Measurements from ENCODE around the gene ACAP2. TPM values are rescaled to one million over a fixed set of nuclear protein-coding genes. Genes with fewer than 3 reads are reported as not detected.

The ACAP2 gene
- total RNA-seq, 1 experiment from 2014 or later: 57.9 TPM

GRCh38 chr3:195255571-195256501 is 187.0 kb downstream of the ACAP2 start:
- in situ Hi-C loops (cut with HindIII; ENCODE audit: low pct_unique_long_range_greater_than_20kb, low sequenced_read_pairs): no loop called here

More at GRCh38 chr3:195255571-195256501, 187.0 kb downstream of the ACAP2 start:
- POLR2A ChIA-PET: no interaction called here
- no peak for DNase-seq (ENCODE audit: low read depth, low spot score)
- TF ChIP-seq TCF7L2 (IDR thresholded peaks at IDR 0.05; ENCODE audit: low read depth, low read length): no peak
- TF ChIP-seq SIN3A (IDR thresholded peaks at IDR 0.05; ENCODE audit: borderline replicate concordance, insufficient read depth, low read depth, low read length): no peak
- no peak for TF ChIP-seq REST (IDR thresholded peaks at IDR 0.05; ENCODE audit: insufficient read depth in 1 of 2, low read depth in 2 of 2, low read length in 1 of 2)
- no peak for TF ChIP-seq CTCF (IDR thresholded peaks at IDR 0.05)
- TF ChIP-seq POLR2AphosphoS5 (IDR thresholded peaks at IDR 0.05; ENCODE audit: low read depth, low read length): no peak
- H3K27me3 ChIP-seq (ENCODE audit: control insufficient read depth, insufficient read depth, low read length): no peaks in the 10 kb centered on the region
- H3K4me1 ChIP-seq (ENCODE audit: control insufficient read depth, insufficient read depth, low read length): peaks cover 26% of the 10 kb centered on the region
- no peak overlapping the region for H3K27ac ChIP-seq (ENCODE audit: low read length)
- H3K36me3 ChIP-seq (ENCODE audit: control insufficient read depth, insufficient read depth, low read length): no peaks in the 10 kb centered on the region
- no peak overlapping the region for H3K4me3 ChIP-seq (ENCODE audit: low read depth in 2 of 2, low read length in 2 of 2)
- no TSS peak for BruUV-seq (replicated peaks)
- intact Hi-C loops (cut with micrococcal nuclease; ENCODE audit: unreplicated experiment): loop anchor here (10.0 kb wide), 1 partner anchor 101 kb away; no protein-coding TSS in a partner anchor
- H3K9me3 ChIP-seq (ENCODE audit: control insufficient read depth, insufficient read depth, low read depth, low read length): no peaks in the 10 kb centered on the region
- CTCF ChIA-PET: interaction anchor here (1.4 kb wide), 1 partner anchor 573 kb away, joined by 3 read pairs; no protein-coding TSS in a partner anchor
- no peak for ATAC-seq
